Dedifferentiated amniotic fluid mesenchymal stem cell (primary cell): ENCODE results near the gene MYO6.
"Not testable (repeated sequence)": the region's sequence is repeated elsewhere in the genome, so short reads cannot be mapped to it uniquely, and the experiment has no call there.

Experiments
- DNase-seq: peaks from one replicate; pipeline ENCODE4 v3.0.0-alpha.2; 2016; ENCODE audit errors: extremely low spot score

The MYO6 gene

DNA sequence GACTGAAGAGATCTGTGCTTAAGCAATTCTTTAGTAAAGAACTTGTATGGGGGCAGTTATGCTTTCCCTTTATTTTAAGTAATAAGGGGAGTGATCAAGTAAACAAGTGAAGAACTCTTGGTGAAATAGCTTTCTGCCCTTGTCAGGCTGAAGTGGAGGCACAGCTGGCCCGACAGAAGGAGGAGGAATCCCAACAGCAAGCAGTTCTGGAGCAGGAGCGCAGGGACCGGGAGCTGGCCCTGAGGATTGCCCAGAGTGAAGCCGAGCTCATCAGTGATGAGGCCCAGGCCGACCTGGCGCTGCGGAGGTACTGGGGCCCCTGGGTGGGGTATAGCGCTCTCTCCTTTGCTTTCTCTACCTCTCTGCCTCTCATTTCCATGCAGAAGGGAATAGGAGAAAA lies 143.3 kb downstream of the MYO6 start:
- no peak for DNase-seq

DNA sequence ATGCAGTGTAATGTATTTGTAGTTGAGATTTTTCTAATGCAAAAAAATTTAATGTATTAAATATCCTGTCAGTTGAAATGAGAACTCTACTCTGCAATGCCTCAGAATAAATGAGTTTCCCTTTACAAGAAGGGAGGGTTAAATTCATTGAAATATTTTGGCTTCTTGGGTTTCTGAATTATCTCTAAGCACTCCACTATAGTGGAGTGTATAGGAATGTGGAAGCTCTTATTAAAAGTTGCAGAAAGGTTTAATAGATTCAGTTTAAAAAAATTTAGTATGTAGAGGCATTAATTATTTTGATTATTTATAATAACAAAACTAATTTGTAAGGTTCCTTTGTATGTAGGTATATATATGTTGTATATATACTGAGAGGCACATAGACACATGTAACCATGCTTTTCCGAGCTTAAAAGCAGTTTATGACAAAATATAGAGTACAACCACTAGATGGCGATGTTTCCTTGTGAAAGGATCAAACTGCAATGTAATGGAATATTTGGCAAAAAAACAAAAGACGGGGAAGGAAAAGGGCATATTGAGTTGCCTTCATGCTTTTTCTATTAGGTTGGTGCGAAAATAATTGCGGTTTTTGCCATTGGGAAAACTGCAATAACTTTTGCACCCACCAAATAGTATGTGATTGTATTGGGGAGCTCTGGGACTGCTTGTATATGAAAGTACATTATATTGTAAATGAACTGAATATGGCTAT lies 144.2 kb downstream of the MYO6 start:
- peak; percentile 83 for DNase-seq

DNA sequence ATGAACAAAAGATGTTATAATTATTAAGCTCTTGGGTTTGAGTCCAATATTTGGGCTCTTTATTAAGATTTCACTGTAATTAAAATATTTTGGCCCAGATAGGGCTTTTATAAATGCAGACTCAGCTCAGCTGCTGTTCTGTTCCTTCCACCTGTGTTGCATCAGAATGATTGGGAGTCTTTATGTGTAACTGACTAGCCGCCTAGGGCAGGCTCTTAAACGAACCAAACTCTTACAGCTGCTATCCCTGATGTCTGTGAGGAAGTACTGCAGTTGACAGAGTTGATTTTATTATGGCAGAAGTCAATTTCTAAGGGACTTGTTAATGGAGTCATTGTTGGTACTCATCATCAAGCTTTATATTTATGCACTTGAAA lies 144.7 kb downstream of the MYO6 start:
- DNase-seq: no peak

DNA sequence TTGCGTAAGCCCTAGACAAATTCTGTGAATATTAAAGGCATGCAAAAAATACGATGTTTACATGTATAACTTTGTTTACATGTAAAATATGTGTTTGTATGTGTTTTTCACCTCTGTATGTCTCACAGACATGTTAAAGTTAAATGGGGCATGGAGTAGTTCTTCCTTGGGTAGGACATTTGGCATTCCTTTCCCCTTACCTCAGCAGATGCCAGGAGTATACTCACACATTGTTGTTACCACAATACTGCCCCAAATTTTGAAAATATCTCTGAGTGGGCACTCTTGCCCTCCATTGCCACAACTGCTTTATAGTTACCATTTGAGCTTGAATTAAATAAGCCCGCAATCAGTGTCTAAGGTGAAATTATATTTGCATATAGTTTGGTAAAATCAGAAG lies 147.5 kb downstream of the MYO6 start:
- no peak for DNase-seq

DNA sequence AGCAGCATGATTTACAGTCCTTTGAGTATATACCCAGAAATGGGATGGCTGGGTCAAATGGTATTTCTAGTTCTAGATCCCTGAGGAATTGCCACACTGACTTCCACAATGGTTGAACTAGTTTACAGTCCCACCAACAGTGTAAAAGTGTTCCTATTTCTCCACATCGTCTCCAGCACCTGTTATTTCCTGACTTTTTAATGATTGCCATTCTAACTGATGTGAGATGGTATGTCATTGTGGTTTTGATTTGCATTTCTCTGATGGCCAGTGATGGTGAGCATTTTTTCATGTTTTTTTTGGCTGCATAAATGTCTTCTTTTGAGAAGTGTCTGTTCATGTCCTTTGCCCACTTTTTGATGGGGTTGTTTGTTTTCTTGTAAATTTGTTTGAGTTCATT lies 151.2 kb downstream of the MYO6 start:
- DNase-seq: not testable (repeated sequence)

DNA sequence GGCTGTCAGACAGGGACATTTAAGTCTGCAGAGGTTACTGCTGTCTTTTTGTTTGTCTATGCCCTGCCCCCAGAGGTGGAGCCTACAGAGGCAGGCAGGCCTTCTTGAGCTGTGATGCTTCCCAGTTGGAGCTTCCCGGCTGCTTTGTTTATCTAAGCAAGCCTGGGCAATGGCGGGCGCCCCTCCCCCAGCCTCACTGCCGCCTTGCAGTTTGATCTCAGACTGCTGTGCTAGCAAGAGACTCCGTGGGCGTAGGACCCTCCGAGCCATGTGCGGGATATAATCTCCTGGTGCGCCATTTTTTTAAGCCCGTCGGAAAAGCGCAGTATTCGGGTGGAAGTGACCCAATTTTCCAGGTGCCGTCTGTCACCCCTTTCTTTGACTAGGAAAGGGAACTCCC lies 156.1 kb downstream of the MYO6 start:
- DNase-seq: not testable (repeated sequence)

DNA sequence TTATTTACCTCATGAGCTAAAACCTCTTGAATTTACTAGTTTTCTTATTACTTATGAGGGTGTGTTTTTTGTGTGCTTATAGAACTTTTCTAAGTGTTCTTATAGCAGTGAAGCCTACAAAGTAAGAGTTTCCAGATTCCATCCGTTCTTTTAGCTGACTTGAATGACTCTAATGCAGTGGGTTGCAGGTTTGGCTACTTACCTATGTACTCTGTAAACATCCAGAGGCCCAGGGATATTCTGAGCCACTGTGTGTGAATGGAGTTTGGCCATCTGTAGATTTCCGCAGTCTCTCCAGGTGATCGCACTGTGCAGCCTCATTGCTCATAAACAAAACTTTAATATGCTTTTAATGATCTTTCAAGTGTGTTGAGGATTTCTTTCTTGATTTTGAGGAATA lies 157.8 kb downstream of the MYO6 start:
- no peak for DNase-seq

DNA sequence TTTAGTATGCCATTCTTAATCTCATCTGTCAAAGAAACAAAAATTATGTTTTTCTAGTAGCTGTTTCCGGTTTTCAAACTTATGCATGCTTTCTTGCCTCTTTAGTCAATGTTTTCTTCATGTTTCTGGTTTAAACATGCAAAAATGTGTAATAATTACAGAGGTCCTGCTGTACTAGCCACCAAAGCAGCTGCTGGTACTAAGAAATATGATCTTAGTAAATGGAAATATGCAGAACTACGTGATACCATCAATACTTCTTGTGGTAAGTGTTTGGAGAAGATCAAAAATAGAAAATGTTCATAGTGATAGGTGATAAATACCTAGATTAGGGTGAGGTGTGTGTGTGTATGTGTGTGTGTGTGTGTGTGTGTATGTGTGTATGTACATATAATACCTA lies 158.4 kb downstream of the MYO6 start:
- no peak for DNase-seq

DNA sequence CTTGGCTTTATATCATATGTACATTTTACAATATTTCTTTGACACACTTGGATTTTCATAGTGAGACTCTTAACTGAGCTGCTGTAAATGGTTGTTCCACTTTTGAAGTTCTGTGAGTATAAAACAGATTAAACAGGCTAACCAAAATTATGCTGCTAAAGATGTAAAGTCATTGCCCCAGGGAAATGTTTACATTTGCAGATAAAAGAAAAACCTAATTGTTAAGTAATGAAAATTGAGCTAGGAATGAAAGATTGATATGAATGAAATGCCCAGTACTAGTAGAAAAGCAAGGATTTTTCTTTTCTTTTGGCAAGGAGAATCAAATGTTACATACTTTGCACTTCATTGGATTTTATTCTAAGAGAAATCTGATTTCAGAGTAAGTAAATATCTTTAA lies 164.0 kb downstream of the MYO6 start:
- DNase-seq: no peak

DNA sequence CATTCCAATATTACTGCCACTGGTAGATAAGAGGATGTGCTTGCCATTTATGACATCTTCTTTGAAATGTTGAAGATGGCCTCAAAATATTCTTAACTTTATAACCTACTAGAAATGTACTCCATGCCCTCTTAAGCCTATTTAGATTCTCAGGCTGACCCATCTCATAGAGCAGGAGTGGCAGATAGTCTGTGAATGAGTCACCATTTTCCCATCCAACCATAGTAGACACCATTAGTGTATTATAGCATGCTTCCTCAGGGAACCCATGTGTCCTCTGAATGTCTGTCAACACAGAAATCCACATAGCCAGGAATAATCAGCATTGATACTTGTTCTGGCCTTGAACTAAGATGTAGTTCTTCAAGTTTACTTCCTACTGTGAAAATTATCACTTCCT lies 173.2 kb downstream of the MYO6 start:
- no peak for DNase-seq

DNA sequence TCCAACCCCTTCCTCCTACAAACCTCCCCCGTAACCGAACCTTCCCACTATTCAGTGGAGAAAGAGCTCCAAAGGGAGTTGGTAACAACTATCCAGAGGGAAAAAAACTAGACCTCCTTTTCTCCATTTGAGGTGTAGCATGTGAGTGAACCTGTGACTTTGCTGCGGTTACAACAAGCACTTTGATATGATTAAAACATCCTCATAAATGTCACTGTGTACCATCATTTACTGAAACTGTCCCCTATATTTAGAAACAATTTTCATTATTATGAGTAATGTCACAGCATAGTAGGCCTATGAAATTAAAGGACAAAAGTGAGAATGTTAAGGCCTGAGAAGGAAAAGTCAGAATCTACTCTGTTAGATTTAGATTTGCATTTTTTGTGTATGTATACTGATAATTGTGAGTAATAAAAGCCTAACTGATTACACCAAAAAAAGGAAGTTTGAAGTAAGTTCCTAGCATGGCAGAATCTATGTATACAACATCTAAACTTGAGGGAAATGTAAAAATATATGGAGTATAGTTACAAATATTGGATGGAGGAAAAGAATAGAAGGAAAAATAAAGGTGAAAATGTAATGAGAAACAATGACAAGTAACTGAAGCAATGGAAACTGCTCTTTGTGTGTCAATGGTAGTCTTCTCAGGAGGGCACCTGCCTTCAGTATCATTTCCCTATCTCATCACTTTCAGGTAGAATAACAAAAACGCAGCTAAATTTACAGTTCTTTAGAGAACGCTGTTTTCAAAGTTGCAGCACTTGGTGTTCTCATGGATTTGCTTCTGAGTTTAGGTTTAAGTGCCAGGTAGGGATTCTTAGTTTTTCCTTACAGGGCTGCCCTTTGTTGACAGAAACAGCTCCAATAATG lies 177.5 kb downstream of the MYO6 start:
- DNase-seq: no peak

DNA sequence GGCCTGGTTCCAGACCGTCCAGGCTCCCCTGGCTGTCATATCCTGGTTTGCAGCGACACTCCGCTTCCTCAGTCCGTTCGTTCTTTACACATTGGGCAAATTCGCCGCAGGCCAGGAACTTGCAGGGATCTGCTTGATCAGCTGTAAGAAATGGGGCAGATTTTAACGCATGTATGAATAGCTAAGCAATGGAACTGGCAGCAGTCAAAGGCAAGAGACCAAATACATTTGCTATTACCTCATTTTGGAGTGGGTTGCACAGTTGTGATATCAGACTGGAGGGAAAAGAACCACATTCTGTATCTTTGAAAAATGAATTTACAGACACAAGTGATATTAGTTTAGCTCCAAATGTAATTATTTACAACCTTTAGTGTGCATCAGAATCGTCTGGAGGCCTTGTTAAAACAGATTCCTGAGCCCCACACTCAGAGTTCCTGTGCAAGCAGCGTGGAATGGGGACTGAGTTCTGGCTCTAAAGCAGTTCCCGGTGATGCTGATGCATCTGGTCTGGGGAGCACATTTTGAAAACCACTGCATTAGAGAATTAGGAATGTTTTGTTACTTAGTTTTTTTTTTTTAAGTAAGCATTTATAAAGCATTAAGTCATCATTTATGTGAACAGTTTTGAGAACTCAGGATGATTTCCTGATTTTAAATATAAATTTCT lies 182.1 kb downstream of the MYO6 start:
- no peak for DNase-seq

DNA sequence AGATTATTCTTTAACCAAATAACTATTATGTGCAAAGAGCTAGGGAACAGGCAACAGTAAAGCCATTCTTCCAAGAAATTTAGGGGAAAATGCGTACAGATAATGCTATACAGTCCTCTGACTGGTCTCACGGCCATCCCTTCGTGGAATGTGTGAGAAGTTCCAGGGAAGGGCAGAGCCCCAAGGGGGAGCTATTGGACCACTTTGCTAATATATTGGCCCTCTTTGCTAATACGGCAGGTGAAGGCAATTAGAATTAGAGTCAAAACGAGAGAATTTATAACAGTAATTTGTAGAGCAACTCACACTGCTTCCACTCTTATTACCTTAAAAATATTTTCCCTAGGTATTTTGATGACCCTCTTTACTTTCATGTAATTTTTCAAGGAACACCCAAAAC lies 183.0 kb downstream of the MYO6 start:
- no peak for DNase-seq

DNA sequence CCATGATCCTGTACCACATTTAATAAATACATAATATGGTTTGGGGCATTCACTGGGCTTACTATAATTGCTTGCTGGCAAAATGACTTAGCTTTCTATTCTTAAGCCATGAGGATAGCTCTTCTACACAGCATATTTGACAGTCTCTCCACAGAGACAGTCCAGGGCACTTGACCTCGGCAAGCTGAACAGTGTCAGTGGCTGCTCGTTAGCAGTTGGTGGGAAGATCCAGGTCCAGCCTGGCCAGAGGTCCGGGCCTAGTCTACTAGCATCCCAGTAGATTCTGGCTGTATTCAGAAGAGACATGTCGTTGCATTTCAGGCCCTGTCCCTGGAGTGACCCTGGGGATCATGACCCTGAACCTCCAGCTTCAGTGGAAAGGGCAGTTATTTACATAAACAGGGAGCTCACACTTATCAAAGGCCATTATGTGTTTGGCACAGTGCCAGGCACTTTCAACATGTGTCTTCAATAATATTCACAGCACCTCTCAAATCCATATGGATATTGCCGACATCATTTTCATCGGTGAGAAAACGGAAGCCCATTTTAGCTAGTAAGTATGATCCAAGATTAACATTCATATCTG lies 184.4 kb downstream of the MYO6 start:
- no peak for DNase-seq

DNA sequence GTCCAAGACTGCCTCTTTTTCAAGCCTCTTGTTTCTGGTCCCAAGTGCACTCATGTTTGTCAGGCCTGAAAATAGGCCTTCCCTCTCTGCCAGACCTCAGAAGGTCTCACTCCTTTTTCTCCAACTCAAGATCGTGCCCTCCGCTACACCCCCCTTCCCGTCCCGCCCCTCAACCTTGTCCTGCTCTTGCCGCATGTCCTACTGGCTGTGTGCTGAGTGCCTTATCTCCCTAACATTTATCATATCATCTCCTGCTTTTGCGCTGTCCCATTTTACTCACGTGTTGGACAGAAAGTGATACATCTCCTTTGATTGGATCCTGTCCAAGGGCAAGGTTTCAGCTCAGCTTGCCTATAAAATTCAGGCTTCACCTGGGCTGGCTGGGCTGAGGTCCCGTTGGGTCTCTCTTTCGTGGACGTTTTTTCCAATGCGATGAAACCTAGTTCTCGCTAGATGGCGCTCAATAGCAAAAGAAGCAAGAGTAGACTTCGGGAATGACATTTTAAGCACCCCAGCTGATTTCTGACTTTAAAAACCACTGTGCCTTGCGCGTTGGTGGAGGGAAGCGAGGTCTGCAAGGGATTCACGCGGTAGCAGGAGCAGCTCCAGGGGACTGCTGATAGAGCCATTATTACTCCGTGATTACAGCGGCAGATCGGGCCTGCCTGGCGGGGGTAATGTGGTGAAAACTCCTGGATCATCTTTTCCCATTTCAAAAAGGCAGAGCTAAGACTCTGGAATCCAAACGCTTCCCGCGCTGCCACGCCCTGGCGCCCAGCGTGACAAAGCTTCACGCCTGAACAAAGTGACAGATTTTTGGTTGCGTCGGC lies 185.8 kb downstream of the MYO6 start:
- DNase-seq: peak; percentile 91

DNA sequence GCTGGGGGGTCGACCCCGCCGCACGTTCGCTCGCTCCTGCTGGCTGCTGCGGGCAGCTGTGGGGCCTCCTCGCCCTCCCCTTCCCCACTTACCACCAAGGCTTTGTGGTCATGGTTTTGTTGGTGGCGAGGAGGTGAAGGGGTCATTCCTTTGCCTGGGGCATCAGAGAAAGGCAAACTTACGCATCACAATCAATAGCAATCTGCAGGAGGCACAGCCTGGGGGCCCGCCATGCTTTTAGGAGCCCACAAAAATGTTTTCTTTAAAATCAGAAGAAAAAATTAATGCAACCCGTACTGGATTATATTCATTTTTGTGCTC lies 186.4 kb downstream of the MYO6 start:
- no peak for DNase-seq

DNA sequence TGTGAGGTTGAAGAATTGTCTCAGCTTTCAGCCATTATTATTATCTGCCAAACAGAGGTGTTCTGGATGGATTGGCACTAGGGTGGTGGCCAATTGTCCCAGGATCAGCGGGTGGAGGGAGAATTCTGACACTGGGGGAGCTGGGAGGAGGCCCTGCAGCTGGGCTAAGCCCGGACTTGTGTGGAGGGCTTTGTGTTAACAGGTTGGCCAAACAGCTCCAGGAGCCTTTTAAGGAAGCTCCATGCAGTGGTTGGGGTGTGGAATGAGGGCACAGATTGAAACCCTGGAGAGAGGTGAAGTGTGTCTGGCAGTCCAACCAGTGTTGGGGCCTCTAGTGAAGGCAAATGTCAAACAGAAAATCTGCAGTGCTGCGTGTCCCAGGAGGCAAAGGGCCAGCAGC lies 187.6 kb downstream of the MYO6 start:
- DNase-seq: no peak

DNA sequence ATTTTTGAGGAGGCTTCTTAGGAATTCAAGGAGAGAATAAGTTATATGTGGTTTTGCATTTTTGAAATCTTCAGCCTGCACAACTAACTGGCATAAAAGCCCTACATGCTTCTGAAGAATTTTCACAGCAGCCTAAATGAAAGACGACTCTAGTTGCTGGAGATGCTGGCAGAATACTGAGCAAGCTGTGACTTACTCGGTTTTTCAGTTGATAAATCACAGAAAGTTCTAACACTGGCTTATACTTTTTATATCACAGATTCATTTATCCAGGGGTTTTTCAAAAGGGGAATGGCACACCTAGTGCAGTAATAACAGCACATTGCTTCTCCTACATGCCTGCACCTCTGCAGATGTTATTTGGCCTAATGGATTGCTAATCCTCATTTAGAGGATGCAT lies 188.8 kb downstream of the MYO6 start:
- no peak for DNase-seq

DNA sequence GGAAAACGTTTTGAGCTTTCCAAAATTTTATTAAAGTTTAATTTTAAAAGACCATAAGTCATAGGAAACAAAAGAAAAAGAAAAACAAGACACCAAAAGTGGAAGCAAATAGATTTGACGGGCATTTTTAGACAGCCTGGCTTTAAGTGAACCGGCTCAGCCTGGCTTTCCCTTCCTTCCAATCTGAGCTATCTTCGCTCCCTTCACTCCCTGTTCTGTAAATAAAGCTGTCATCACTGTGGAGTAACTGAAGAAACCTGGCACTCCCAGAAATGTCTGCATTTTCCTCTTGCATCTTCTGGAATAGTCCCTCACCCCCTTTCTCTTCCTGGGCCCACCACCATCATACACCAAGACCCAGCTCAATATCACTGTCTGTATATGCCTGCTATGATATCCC lies 191.5 kb downstream of the MYO6 start:
- no peak for DNase-seq

DNA sequence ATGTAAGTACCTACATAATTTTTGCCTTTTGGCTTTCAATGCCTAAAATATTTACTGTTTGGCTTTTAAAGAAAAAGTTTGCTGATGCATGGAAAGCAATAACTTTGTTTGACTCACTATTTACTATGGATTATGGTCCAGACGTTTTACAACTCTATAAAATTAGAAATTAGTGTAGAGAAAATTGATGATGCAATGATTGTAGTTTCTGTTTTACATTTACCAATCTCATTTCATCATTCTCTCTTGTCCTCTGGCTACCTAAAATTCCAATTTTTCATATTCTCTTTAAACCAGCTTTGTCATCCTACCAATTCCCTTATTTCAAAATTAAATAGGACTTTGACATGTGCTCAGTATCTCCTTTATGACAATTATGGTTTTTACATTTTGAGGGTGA lies 192.5 kb downstream of the MYO6 start:
- DNase-seq: no peak

DNA sequence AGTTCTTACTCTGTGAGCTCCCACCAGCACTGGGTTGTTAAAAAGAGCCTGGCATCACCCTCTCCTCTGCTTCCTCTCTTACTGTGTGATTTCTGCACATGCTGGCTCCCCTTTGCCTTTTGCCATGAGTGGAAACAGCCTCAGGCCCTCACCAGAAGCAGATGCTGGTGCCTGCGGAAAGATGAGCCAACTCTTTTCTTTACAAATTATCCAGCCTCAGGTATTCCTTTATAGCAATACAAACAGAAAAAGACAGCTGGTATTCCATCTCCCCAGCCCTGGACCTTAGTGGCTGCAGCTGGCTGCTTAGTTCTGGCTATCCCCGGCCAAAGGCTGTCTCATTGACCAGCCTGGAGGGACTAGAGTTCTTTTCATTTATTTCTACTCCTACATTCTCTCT lies 194.3 kb downstream of the MYO6 start:
- no peak for DNase-seq
